ENCODE results near the gene TSPAN6. TPM values are rescaled to one million over a fixed set of nuclear protein-coding genes. Genes with fewer than 3 reads are reported as not detected.

Gene TSPAN6, protein sequence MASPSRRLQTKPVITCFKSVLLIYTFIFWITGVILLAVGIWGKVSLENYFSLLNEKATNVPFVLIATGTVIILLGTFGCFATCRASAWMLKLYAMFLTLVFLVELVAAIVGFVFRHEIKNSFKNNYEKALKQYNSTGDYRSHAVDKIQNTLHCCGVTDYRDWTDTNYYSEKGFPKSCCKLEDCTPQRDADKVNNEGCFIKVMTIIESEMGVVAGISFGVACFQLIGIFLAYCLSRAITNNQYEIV
- total RNA-seq (1 to 10 TPM; 1.1 to 1.9 TPM), total RNA-seq (0.57 to 7.0 (median 2.7) reads per million in 172 experiments)
- 1.2 TPM for polyA plus RNA-seq (2013, experiment 1 of 2)
- polyA plus RNA-seq (2013, experiment 2 of 2) = 1.9 TPM

DNA sequence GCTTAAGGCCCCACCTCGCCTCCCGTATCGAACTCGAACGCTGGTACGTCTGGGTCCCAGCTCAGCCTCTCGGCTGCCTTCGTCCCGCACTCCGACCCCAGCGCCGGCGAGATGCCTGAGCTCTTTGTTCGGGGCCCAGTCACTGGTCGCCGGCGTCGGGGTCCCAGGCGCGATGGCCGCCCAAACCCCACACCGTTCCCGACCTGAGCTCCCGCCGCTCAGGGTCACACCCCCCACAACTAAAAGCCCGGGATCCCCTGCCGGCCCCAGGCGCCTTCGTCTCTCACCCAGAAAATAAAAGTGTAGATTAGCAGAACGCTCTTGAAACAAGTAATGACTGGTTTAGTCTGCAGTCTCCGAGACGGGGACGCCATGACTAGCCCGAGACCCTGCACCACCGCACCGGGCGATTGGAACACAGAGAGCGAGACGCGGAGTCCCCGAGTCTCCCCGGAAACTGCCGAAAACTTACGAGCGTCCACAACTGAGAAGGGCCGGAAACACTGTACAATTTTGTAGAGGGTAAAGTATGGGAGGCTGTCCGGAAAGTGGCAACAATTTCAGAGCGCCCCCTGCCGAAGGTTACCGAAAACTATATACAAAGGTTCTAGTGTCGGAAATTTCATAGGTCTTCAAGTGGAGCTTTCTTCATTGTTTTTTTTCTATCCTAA, at the start of gene TSPAN6:
Gene TSPAN6 (minus strand): TSS at position 486 of the 671 bp plus-strand sequence. CDS start 112 bp downstream, at position 374.
- Mint-ChIP-seq H3K9me3 (no peaks in the 10 kb centered on the region), H3K4me3 (peak within 1 kb of the TSS; percentile 98), H3K36me3 (ENCODE audit: low read depth) (no peaks in the 10 kb centered on the region), H3K27ac (peak within 1 kb of the TSS; percentile 72), H3K27me3 (peaks cover 16% of the 10 kb centered on the region), H3K4me1 (ENCODE audit: low read depth) (peaks cover 9% of the 10 kb centered on the region)
- Histone ChIP-seq H3K4me1 (ENCODE audit: insufficient read depth, low read length) (no peaks in the 10 kb centered on the region), H3K27ac (ENCODE audit: low read depth in 1 of 2, low read length in 2 of 2) (no peak within 1 kb of the TSS), H3K9me3 (ENCODE audit: control insufficient read depth in 1 of 2, insufficient read depth in 1 of 2, low read length in 2 of 2) (peaks cover 0 to 6% of the 10 kb centered on the region in 2 experiments), H3K27me3 (ENCODE audit: control insufficient read depth in 1 of 2, insufficient read depth in 2 of 2, low read length in 2 of 2) (peaks cover 0 to 5% of the 10 kb centered on the region in 2 experiments), H3K4me3 (ENCODE audit: low read length) (peak within 1 kb of the TSS; percentile 58), H3K36me3 (ENCODE audit: insufficient read depth, low read length) (no peaks in the 10 kb centered on the region)
- TF ChIP-seq, protein P1, sequence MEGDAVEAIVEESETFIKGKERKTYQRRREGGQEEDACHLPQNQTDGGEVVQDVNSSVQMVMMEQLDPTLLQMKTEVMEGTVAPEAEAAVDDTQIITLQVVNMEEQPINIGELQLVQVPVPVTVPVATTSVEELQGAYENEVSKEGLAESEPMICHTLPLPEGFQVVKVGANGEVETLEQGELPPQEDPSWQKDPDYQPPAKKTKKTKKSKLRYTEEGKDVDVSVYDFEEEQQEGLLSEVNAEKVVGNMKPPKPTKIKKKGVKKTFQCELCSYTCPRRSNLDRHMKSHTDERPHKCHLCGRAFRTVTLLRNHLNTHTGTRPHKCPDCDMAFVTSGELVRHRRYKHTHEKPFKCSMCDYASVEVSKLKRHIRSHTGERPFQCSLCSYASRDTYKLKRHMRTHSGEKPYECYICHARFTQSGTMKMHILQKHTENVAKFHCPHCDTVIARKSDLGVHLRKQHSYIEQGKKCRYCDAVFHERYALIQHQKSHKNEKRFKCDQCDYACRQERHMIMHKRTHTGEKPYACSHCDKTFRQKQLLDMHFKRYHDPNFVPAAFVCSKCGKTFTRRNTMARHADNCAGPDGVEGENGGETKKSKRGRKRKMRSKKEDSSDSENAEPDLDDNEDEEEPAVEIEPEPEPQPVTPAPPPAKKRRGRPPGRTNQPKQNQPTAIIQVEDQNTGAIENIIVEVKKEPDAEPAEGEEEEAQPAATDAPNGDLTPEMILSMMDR (IDR thresholded peaks at IDR 0.05) = peak; percentile 48
- ChIA-PET CTCF (no interaction called here), POLR2A (interaction anchor here (1.2 kb wide), 1 partner anchor 21 kb away, joined by 6 read pairs; no protein-coding TSS in a partner anchor)
- peak; percentile 55 to 85 (median 72) for DNase-seq
- intact Hi-C loops (cut with DNase I, micrococcal nuclease) = loop anchor here in 1 of 2 experiments (10.0 kb wide), 1 partner anchor 122 kb away; no protein-coding TSS in a partner anchor
- peak; percentile 99 for ATAC-seq (ENCODE audit: poor library complexity)

DNA sequence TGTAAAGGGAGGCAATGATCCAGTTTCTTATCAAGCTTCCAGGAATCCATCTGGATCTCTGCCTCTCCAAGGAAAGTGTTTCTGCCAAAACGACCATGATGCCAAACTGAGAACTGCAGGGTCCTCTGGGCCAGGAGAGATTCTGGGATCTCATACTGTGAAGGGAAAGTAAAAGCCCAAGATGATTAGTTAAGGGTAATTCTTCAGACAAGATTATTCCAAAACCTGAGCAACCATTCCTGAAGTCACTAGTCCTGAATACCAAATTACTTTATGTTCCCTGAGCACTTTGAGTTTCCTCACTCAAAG, 49.3 kb upstream of the TSPAN6 start:
- Mint-ChIP-seq H3K27ac (no peak overlapping the region), H3K4me3 (no peak overlapping the region), H3K27me3 (peaks cover 6% of the 10 kb centered on the region), H3K36me3 (ENCODE audit: low read depth) (no peaks in the 10 kb centered on the region), H3K9me3 (no peaks in the 10 kb centered on the region), H3K4me1 (ENCODE audit: low read depth) (no peaks in the 10 kb centered on the region)
- Histone ChIP-seq H3K27ac (ENCODE audit: low read depth in 1 of 2, low read length in 2 of 2) (no peak overlapping the region), H3K27me3 (ENCODE audit: control insufficient read depth in 1 of 2, insufficient read depth in 2 of 2, low read length in 2 of 2) (no peaks in the 10 kb centered on the region), H3K4me3 (ENCODE audit: low read length) (no peak overlapping the region), H3K4me1 (ENCODE audit: insufficient read depth, low read length) (no peaks in the 10 kb centered on the region), H3K9me3 (ENCODE audit: control insufficient read depth in 1 of 2, insufficient read depth in 1 of 2, low read length in 2 of 2) (no peaks in the 10 kb centered on the region), H3K36me3 (ENCODE audit: insufficient read depth, low read length) (no peaks in the 10 kb centered on the region)
- ChIA-PET CTCF (interaction anchor here (1.3 to 2.2 kb wide), 2 partner anchors 11 to 82 kb away, joined by 3 to 7 read pairs; no protein-coding TSS in a partner anchor), POLR2A (no interaction called here)
- intact Hi-C loops (cut with DNase I, micrococcal nuclease) = loop anchor here (1.0 to 10.0 kb wide), 6 partner anchors 82 to 601 kb away; no protein-coding TSS in a partner anchor
- no peak for DNase-seq
- TF ChIP-seq, protein P1 (IDR thresholded peaks at IDR 0.05) = no peak
- ATAC-seq (ENCODE audit: poor library complexity) = no peak

DNA sequence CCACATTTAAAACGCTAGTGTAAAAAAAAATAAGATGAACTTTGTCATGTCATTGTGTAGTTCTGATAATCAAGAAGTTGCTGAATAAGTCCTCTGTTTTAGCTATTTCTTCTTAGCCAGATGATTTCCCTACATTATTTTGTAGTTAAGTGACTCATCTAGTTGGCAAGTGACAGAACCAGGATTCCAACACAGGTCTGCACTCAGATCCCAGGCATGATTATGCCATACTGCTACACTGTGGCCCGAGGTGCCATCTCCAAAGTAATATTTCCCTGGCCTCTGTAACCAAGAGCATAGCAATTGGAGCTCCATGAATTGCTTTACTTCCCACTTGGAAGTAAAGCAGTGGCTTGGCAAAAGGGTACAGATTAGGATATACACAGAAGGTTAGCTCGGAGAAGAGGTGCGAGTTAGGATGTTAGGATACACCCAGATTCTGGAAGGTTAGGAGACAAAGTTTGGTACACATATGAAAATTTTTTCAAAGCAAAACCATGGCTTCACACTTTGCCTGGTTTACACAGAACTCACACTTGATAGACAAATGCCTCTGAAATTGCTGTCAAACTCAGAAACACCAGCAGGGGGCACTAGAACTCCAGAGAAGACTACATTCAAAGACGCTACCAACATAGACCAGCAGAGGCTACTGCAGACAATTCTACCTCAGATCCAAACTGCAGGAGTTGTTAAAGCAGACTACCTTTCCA, 48.8 kb upstream of the TSPAN6 start:
- TF ChIP-seq, protein P1 (IDR thresholded peaks at IDR 0.05) = peak; percentile 69
- no peaks in the 10 kb centered on the region for H3K36me3 ChIP-seq (ENCODE audit: insufficient read depth, low read length)
- ChIA-PET CTCF (interaction anchor here (1.3 to 2.2 kb wide), 2 partner anchors 10 to 83 kb away, joined by 3 to 7 read pairs; no protein-coding TSS in a partner anchor), POLR2A (no interaction called here)
- no peaks in the 10 kb centered on the region for H3K27me3 ChIP-seq (ENCODE audit: control insufficient read depth in 1 of 2, insufficient read depth in 2 of 2, low read length in 2 of 2)
- intact Hi-C loops (cut with DNase I, micrococcal nuclease) = loop anchor here (1.0 to 10.0 kb wide), 5 partner anchors 83 to 602 kb away; no protein-coding TSS in a partner anchor
- Mint-ChIP-seq H3K27me3 (peaks cover 6% of the 10 kb centered on the region), H3K4me1 (ENCODE audit: low read depth) (no peaks in the 10 kb centered on the region), H3K9me3 (no peaks in the 10 kb centered on the region), H3K27ac (no peak overlapping the region), H3K4me3 (no peak overlapping the region), H3K36me3 (ENCODE audit: low read depth) (no peaks in the 10 kb centered on the region)
- H3K9me3 ChIP-seq (ENCODE audit: control insufficient read depth in 1 of 2, insufficient read depth in 1 of 2, low read length in 2 of 2) = no peaks in the 10 kb centered on the region
- ATAC-seq (ENCODE audit: poor library complexity) (peak; percentile 64), DNase-seq (peak; percentile 31 to 75 (median 45))
- no peaks in the 10 kb centered on the region for H3K4me1 ChIP-seq (ENCODE audit: insufficient read depth, low read length)
- H3K4me3 ChIP-seq (ENCODE audit: low read length) = no peak overlapping the region
- H3K27ac ChIP-seq (ENCODE audit: low read depth in 1 of 2, low read length in 2 of 2) = no peak overlapping the region
